ENCODE results near the gene WDR49.

Gene WDR49

GRCh38 chr3:167487556-167487955 is 166.2 kb downstream of the WDR49 start:
- CTCF ChIA-PET = no interaction called here
- Histone ChIP-seq H3K27ac (ENCODE audit: extremely low read depth, low read depth, low read length) (no peak overlapping the region), H3K4me3 (ENCODE audit: low read depth, low read length) (no peak overlapping the region), H3K36me3 (ENCODE audit: control insufficient read depth in 2 of 2, insufficient read depth in 1 of 2, low read length in 2 of 2) (no peaks in the 10 kb centered on the region), H3K9me3 (ENCODE audit: control insufficient read depth, insufficient read depth, low read depth, low read length) (no peaks in the 10 kb centered on the region), H3K4me1 (ENCODE audit: control insufficient read depth, insufficient read depth, low read length) (no peaks in the 10 kb centered on the region)
- TF ChIP-seq ZSCAN4 (tag by site-specific recombination; IDR thresholded peaks at IDR 0.05) (no peak), GLIS1 (tag by site-specific recombination; IDR thresholded peaks at IDR 0.05) (no peak), ZIC2 (tag by site-specific recombination; IDR thresholded peaks at IDR 0.05) (no peak), ZNF501 (tag by site-specific recombination; IDR thresholded peaks at IDR 0.05) (no peak), ZNF558 (tag by site-specific recombination; IDR thresholded peaks at IDR 0.05) (no peak), ZNF223 (tag by site-specific recombination; IDR thresholded peaks at IDR 0.05) (no peak), PRDM10 (tag by site-specific recombination; IDR thresholded peaks at IDR 0.05) (no peak), ZNF157 (tag by site-specific recombination; IDR thresholded peaks at IDR 0.05) (no peak)
- POLR2A ChIA-PET = no interaction called here

- ChIA-PET CTCF (no interaction called here), POLR2A (no interaction called here)
- Histone ChIP-seq H3K4me3 (ENCODE audit: low read depth, low read length) (no peak overlapping the region), H3K27ac (ENCODE audit: extremely low read depth, low read depth, low read length) (no peak overlapping the region), H3K4me1 (ENCODE audit: control insufficient read depth, insufficient read depth, low read length) (no peaks in the 10 kb centered on the region), H3K36me3 (ENCODE audit: control insufficient read depth in 2 of 2, insufficient read depth in 1 of 2, low read length in 2 of 2) (no peaks in the 10 kb centered on the region), H3K9me3 (ENCODE audit: control insufficient read depth, insufficient read depth, low read depth, low read length) (no peaks in the 10 kb centered on the region)
- TF ChIP-seq ZNF214 (tag by site-specific recombination; IDR thresholded peaks at IDR 0.05; ENCODE audit: borderline replicate concordance) = no peak
- no peak for TF ChIP-seq ZNF768 (tag by site-specific recombination; IDR thresholded peaks at IDR 0.05)
- no peak for TF ChIP-seq ZNF837 (tag by site-specific recombination; IDR thresholded peaks at IDR 0.05)
- TF ChIP-seq ZNF624 (tag by site-specific recombination; IDR thresholded peaks at IDR 0.05) = no peak
- no peak for TF ChIP-seq ZBTB20 (tag by site-specific recombination; IDR thresholded peaks at IDR 0.05)
- TF ChIP-seq ZNF114 (tag by site-specific recombination; IDR thresholded peaks at IDR 0.05) = no peak
- no peak for TF ChIP-seq ZNF473 (tag by site-specific recombination; IDR thresholded peaks at IDR 0.05)
- no peak for TF ChIP-seq FEZF1 (tag by site-specific recombination; IDR thresholded peaks at IDR 0.05)
- no peak for TF ChIP-seq ZNF274 (IDR thresholded peaks at IDR 0.05; ENCODE audit: low read length)
- TF ChIP-seq ZNF274 (tag by site-specific recombination; IDR thresholded peaks at IDR 0.05; ENCODE audit: borderline replicate concordance) = no peak
Observed at GRCh38 chr3:167484551-167484950, 169.2 kb downstream of the WDR49 start.

- Histone ChIP-seq H3K4me1 (ENCODE audit: control insufficient read depth, insufficient read depth, low read length) (no peaks in the 10 kb centered on the region), H3K4me3 (ENCODE audit: low read depth, low read length) (no peak overlapping the region), H3K9me3 (ENCODE audit: control insufficient read depth, insufficient read depth, low read depth, low read length) (no peaks in the 10 kb centered on the region), H3K36me3 (ENCODE audit: control insufficient read depth in 2 of 2, insufficient read depth in 1 of 2, low read length in 2 of 2) (no peaks in the 10 kb centered on the region), H3K27ac (ENCODE audit: extremely low read depth, low read depth, low read length) (no peak overlapping the region)
- ChIA-PET CTCF (no interaction called here), POLR2A (no interaction called here)
- peak; percentile 66 for TF ChIP-seq ATF2 (tag by site-specific recombination; IDR thresholded peaks at IDR 0.05; ENCODE audit: low read depth)
- no peak for TF ChIP-seq ZNF138 (tag by site-specific recombination; IDR thresholded peaks at IDR 0.05; ENCODE audit: borderline replicate concordance)
- TF ChIP-seq ZXDB (tag by site-specific recombination; IDR thresholded peaks at IDR 0.05) = no peak
- TF ChIP-seq SALL2 (tag by site-specific recombination; IDR thresholded peaks at IDR 0.05; ENCODE audit: borderline replicate concordance) = no peak
Observed at GRCh38 chr3:167483708-167484475, 169.8 kb downstream of the WDR49 start.

Measured in HEK293 (cell line).